COLO668 (cell line): ENCODE measurements around the gene FPGS.

Experiments
- DNase-seq: peaks from one replicate; lab custom pipeline; 2025; ENCODE audit not compliant: unreplicated experiment; lab: John Stamatoyannopoulos, UW

The FPGS gene

DNA sequence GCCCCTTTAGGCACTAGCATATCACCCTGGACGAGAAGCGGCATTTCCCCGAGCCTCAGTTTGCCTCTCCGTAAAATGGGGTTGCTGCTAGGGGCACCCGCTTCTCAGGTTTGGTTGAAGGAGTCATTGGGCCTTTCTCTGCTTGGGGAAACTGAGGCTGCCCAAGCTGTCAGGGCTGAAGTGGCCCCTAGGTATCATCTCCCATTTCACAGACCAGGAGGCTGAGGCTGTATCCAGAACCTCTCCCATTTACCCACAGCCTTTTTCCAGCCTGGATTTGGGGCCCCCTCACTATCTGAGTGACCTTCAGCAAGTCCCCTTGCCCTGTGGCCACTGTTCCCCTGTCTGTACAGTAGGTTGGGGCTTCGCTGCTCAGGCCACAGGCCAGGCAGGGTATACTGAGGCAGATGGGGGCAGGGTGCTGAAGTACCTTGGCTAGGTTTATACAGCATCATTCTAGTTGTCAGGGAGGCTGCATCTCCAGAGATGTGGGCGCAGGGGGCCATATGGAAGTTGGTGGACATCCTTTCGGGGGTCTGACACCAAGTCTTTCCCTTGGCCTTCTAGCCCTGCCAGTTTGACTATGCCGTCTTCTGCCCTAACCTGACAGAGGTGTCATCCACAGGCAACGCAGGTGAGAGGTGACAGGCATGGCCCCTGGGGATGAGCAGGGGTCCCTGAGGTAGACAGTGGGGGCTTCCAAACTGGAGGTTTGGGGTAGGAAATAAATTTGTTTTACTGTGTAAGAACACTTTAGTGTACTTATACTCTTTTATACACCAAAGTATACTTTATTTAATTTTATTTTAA is 7.9 kb downstream of the FPGS start:
- no peak for DNase-seq

DNA sequence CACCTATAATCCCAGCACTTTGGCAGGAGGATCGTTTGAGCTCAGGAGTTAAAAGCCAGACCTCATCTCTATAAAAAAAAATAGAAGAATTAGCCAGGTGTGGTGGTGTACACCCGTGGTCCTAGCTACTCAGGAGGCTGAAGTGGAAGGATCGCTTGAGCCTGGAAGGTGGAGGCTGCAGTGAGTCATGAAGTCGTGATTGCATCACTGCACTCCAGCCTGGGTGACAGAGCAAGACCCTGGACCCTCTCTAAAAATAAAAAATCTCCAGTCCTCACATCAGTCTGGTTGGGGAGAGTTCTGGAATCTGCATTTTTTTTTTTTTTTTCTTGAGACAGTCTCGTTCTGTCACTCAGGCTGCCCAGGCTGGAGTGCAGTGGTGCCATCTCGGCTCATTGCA is 9.3 kb downstream of the FPGS start:
- DNase-seq: no peak

DNA sequence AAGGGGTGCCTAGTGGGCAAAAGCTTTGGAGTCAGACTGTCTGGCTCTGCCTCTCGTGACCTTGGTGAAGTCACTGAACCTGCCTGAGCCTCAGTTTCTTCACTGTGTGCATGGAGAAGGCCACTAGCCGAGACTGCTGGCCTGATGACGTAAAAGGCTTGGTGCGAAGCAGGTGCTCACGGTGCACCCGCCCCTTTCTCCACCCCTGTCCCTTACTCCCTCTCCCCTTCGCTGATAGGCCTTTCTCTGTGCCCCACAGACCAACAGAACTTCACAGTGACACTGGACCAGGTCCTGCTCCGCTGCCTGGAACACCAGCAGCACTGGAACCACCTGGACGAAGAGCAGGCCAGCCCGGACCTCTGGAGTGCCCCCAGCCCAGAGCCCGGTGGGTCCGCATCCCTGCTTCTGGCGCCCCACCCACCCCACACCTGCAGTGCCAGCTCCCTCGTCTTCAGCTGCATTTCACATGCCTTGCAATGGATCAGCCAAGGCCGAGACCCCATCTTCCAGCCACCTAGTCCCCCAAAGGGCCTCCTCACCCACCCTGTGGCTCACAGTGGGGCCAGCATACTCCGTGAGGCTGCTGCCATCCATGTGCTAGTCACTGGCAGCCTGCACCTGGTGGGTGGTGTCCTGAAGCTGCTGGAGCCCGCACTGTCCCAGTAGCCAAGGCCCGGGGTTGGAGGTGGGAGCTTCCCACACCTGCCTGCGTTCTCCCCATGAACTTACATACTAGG is 10.4 kb downstream of the FPGS start:
- DNase-seq: no peak

DNA sequence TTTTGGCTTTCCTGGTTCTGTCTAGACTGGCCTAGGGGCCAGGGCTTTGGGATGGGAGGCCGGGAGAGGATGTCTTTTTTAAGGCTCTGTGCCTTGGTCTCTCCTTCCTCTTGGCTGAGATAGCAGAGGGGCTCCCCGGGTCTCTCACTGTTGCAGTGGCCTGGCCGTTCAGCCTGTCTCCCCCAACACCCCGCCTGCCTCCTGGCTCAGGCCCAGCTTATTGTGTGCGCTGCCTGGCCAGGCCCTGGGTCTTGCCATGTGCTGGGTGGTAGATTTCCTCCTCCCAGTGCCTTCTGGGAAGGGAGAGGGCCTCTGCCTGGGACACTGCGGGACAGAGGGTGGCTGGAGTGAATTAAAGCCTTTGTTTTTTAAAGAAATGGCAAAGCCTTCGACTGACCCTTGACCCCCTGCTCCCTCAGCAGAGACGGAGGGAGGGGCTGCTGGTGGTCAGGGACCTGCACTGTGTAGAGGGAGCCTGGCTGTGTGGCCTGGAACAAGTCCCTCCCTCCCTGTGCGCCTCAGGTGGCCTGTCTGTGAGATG is 11.1 kb downstream of the FPGS start:
- DNase-seq: no peak

DNA sequence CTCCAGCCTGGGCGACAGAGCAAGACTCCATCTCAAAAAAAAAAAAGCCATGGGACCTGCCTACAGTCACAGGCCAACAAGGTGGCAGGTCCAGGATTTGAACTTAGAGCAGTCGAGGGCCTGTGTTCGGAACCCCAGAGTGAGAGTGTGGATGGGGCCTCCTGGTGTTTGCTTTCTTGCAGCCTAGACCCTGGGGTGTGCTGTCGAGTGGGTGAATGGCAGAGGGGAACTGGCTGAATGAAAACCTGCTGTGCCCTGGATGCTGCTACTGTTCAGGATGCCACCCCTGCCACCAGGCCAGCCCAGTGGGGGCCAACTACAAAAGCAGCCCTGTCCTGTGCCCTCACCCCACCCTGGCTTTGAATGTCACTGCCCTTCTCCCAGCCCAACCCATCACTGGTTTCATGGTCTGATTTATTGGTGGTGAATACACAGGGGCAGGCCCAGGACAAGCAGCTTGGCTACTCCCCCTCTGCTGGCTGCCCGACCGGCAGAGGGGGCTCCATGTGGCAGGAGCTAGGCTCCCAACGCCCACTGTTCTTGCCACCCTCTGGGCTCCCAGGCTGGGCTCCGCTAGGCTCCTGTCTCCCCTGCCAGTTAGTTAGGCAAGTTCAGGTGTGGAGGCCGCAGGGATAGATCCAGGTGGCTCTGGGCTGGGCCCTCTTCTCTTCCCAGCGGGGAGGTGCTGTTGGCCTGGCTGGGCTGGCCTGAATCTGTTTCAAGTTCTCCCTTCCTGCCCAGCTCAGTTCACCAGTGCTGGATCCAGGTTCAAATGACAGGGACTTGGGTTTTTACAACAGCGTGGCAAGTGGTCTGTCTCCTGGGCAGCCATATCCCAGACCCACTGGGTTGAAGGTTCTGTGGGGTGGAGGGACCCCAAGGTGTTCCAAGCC is 12.2 kb downstream of the FPGS start:
- DNase-seq: no peak

DNA sequence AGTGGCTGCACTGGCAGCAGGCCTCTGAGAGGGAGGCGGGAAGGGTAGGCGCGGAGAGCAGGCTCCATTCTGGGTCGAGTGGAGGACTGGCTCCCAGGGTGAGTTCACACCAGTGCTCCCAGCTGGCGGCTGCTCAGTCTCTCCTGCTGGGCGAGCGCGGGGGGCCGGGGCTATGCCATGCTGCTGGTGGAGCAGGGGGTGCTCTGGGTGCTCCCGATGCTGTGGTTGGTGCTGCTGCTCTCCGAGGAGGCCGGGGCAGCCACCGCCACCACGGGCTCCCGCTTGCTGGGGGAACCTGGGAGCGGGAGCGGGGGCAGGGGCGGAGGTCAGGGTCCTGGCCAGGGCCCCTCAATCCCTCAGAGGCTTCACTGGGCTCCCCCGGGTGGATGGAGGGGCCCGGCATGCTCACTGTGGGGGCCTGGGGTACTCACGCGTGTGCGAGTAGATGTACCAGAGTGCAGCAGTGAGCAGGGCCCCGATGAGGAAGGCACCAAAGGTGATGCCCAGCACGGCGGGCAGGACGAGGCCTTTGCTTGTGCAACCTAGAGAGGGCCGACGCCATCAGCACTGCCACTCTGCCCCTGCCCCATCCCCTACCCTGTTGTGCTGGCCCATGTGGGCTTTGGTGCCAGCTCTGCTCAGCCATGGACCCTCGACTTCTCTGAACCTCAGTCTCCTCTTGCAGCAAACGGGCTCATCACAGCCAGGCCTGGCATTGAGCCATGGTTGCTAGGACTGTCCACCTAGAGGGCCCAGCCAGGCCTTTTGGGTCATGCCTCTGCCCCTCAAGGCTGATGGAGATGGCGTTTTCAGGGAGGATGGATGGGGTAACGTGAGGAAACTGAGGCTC is 13.1 kb downstream of the FPGS start:
- no peak for DNase-seq

DNA sequence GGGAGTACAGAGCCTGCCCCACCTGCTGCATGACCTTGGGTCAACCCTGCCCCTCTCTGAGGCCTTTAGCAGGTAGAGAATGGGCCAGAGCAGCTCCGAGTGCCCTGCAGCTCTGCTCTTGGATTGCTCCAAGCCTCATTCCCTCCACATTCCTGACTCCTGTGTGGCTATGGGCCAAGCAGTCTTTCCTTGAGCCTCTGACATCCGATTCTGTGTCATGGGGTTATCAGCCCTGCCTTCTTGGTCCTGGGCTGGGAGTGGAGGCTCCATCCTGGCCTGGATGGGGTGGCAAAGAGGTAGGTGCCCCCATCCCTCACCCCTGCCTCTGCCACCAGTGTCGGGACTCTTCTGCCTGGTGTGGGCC is 13.7 kb downstream of the FPGS start:
- DNase-seq: no peak

DNA sequence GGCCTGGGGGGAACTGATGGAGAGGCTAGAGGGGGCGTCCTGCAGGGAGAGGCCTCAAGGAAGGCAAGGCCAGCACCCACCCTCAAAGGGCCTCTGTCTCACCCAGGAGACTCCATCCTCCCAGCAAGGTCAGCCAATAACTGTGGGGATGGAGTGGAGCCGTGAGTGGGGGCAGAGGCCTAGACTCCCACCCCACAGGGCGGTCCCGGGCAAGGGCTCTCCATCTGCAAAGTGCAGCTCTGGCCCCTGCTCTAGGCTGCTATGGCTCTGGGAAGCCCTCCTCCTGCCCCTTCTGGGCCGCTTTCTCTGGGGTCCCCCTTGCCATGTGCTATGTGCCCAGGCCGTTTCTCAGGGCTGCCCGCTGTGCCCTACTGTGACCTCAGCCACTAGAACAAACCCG is 14.0 kb downstream of the FPGS start:
- no peak for DNase-seq

DNA sequence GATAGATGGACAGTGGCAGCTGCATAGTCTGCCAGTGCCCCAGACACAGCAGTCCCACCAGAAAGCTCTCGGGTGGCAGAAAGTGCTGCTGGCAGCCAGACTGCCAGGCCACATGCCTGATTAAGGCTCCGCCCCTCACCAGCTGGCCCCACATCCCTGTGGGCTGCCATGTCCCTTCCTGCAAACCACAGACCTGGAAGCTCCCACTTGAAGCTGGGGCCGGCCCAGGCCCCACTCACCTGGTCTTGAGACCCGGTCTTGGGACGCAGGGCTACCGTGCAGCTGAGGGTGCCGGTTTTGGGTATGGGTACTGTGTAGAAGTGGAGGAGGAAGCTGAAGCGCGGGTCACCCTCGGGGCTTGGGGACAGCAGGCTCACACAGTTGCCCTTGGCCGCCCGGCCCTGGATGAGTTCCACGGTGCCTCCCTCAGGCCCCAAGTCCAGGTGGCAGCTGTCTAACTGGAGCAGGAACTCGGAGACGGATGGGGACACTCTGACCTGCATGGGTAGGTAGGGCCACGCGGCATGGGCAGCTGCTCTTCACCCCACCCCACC is 15.3 kb downstream of the FPGS start:
- peak; percentile 43 for DNase-seq

DNA sequence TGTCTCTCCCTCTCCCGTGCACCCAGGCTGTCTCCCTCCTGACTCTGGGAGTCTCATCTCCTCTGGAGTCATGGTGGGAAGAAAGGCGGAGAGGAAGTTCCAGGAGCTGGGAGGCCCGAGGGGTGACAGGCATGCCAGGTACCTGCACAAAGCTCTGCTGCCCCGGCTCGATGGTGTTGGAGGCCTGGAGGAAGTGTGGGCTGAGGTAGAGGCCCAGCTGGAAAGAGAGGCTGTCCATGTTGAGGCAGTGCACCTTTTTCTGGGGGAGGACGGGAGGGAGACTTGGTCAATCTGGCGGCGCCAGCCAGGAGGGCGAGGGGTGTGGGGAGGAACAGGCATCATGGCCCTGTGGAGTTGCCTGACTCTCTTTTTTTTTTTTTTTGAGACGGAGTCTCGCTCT is 15.9 kb downstream of the FPGS start:
- no peak for DNase-seq

DNA sequence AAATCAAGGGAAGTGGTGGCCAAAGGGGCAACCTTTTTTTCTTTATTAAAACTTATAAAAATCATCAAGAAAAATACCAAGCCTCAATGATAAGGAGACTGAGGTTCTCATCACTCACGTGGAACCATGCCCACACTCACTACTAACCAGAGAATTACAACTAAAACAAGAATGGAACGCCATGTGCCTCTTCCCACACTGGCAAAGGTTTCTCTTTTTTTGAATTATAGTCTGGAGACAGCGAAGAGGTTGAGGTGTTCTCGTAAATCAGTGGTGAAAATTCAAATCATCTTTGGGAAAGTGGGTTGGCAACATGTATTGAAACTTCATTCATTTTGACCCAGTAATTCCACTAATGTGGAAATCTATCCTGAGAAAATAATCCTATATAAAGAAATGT is 19.4 kb downstream of the FPGS start:
- no peak for DNase-seq

DNA sequence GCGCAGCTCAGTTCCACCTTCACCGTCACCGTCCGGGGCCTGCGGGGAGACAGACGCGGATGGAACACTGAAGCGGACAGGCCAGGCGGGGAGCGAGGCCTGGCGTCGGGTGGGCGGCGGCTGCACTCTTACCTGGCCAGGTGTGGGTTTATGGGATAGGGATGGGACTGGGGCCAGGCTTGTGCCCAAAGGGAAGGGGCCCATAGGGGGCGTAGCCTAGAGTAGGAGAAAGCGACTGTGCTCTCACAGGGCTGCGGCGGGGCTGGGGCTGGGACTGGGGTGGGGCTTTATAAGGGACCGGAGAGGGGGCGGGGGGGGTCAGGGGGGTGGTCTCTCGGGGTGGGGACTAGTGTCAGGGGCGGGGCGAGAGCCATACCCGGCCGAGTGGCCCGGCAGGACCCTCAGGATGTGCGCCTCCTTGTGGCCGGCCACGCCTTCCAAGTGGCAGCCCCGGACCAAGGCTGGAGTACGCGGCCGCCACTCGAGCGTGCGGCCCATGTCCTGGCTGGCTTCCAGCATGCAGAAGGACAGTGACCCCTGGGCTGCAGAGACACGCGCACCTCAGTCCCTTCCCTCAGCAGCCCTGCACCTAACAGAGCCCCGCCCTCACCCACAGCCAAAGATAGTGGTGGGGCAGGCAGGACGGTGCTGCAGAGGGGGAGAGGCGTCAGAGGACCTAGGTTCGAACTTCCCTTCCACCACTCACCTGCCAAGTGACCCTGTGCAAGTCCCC is 22.8 kb downstream of the FPGS start:
- DNase-seq: peak; percentile 37

DNA sequence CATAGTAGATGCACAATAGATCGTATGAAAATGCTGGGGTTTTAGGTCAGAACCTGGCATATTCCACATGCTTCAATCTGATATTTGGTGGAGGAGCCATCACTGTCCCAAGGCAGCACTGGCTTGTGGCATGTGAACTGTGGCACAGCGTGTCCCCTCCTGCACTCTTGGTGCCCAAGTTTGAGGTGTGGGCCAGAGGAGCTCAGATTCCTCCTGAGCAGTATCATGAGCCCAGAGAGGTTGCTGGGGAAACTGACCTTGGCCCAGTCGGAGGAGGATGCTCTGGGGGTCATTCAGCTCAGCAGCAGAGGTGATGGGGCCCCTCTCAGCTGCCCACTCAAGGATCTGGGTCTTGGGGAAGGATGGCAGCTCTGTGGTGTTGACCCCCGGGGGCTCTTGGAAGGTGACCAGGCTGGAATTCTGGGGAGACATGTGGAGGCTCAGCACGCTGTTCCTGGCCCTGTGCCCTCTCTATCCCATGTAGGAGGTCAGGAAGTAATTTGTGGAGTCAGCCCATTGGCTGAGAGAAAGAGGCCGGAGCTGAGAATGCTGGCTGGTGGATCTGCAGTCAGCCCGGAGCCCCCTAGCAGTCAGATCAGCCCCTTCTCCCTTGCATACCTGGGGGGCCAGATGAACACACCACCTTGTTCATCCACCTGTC is 23.7 kb downstream of the FPGS start:
- DNase-seq: no peak

DNA sequence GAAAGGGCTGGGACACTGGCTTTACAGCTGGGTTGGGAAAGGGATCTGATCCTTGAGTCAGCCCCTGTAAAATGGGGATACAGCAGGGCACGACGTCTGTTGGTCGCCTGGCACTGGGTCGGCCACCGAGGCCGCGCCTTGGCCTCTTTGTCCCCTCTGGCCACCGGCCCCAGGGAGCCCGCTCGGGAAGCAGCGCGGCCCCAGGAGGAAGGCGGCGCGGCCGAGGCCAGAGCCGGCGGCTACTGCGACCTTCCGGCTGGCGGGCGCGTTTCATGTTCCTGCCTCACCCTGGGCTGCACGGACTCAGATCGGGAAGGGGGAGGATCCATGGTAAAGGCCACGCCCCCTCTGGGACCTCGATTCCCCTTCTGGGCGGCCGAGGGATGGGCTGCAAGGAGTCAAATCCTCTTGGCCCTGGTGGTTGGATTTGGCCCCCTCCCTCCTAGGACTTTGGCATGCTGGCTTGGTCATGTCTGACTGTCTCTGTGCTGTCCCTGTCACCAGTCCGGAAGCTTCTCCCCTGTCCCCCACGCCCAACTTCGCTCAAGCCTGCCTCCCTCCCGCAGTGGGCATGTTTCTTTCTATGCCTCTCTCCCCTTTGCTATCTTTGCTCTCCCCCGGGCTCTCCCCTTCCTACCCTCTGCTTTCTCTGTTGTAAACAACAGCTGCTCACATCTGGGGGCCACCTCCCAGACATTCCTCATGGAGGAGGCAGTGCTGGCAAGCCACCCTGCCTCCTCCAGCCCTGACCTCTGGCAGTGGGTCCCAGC is 25.8 kb downstream of the FPGS start:
- peak; percentile 74 for DNase-seq

DNA sequence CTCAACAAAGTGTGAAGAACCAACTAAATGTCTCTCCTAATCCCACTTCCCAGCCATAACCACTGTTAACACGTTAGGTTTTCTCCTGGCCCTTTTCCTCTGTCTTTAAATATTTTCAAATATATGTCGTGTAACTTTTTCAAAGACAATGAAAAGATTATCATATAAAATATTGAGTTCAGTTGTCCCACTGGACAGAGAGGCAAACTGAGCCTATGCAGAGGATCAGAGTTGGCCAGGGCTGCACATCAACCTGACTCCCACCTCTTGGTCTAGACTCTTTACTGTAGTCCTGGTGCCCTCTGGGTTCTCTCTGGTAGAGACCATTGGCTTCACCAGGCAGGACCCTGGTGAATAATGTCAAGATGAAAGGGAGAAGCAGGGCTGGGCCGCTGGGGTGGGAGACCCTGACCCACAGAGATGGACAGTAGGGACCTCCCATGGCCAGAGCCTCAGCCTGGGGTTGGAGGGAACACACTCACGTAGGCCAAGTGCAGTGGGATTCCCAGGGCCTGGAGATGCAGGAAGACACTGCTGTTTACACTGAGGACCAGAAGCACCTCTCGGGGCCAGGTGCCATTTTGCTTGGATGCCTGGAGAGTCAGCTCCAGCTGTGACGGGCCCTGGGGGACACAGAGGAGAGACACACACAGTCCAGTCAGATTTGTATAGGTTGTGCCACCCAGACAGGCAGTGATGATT is 26.7 kb downstream of the FPGS start:
- DNase-seq: no peak

DNA sequence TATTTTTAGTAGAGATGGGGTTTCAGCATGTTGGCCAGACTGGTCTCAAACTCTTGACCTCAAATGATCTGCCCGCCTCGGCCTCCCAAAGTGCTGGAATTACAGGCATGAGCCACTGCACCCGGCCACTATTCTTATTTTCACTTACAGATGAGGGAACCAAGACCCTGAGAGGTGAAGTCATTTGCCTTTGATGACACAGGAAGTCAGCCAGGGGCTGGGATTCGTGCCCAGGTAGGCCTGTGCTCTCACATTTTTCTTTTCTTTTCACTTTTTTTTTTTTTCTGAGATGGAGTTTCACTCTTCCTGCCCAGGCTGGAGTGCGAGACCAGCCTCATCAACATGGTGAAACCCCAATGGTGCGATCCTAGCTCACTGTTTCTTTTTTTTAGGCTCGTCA is 29.6 kb downstream of the FPGS start:
- DNase-seq: no peak

DNA sequence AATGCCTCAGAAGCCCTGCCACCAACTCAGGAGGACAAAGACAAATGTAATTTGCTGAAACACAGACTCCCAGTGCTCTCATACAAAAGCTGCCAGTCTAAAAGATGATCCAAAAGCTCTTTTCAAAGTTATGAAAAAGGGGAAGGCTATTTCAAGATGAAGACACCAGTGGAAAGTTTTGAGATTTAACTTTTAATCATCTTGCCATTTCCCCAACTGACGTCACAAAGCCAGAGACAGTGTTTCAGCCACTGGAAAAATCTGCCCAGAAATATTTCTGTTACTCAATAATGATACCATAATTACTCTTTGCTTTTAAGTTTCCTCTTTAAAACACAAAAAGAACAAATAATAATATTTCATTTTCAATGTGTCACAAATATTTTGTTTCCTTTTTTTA is 30.9 kb downstream of the FPGS start:
- no peak for DNase-seq
